CD1c-positive myeloid dendritic cell (primary cell): Measurements from ENCODE around the gene PRKG1.
"Not testable (repeated sequence)": the region's sequence is repeated elsewhere in the genome, so short reads cannot be mapped to it uniquely, and the experiment has no call there.

Source experiments
- DNase-seq: peaks from one replicate; pipeline ENCODE4 v3.0.0-alpha.2; 2016; ENCODE audit errors: extremely low spot score

PRKG1 gene

GRCh38 chr10:51649064-51649463, 574.8 kb downstream of the PRKG1 start:
- no peak for DNase-seq

DNA sequence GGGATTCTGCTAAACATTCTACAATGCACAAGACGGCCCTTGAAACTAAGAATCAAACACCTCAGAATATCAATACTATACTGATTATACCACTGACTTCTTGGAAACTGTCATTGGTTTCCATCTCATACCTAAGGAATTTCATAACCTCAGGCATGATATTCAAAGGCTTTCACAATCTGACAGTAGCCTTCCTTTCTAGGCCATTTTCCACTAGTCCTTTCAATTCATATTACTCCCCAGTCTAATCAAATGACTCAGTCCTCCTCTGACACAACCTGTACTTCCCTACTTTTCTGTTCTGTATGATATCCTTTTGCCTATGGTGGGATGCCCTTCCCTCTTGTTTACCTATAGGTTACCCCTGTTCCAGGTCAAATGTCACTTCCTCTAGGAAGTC, 576.8 kb downstream of the PRKG1 start:
- no peak for DNase-seq

DNA sequence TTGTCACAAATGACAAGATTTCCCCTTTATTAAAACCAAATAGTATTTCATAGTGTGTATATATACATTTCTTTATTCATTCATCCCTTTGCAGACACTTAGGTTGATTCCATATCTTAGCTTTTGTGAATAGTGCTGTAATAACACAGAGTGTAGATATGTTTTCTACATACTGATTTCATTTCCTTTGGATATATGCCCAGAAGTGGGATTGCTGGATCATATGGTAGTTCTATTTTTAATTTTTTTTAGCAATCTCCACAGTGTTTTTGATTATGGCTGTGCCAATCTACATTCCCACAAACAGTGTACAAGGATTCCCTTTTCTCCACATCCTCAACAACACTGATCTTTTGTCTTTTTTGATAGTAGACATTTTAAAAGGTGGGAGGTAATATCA, 578.7 kb downstream of the PRKG1 start:
- DNase-seq, result no peak

- DNase-seq, result no peak
Observed at GRCh38 chr10:51654918-51655317, 580.6 kb downstream of the PRKG1 start.

DNA sequence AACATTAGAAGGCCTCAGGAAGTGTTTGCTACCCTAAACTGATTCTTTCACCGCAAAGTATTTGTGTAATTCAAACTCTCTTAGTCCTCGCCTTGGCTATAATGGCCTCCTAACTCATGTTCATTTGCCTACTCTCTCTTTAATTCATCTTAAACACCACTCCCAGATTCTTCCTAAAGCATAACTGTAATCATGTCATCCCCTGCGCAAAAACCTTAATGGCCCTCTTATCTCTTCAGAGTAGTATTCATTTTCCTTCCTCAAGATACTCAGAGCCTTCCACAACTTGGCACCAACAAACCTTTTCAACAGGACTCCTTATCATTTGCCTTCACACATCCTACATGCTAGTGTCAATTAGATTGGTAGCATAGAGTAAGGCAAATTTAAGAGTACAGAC, 582.2 kb downstream of the PRKG1 start:
- no peak for DNase-seq

- DNase-seq, result no peak
Observed at GRCh38 chr10:51658000-51658399, 583.7 kb downstream of the PRKG1 start.

GRCh38 chr10:51659344-51659743, 585.1 kb downstream of the PRKG1 start:
- no peak for DNase-seq

DNA sequence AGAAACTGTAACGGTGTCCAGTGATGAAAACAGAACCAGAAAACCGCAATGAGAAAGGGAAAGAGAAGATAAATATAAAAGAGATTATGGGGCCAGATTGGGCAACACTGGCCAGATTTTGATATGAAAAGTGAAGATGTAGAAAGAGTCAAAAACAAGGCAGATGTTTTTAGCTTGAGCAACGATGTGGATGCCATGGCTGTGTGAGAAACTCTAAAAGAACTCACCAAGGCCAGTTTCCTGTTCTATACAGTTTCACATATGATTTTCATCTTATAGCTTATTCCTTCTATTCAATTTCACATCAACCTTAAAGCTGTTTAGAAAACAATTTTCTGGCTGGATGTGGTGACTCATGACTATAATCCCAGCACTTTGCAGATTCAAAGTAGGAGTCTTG, 588.8 kb downstream of the PRKG1 start:
- no peak for DNase-seq

- no peak for DNase-seq
Observed at GRCh38 chr10:51666456-51666855, 592.2 kb downstream of the PRKG1 start.

GRCh38 chr10:51667678-51668335, 593.5 kb downstream of the PRKG1 start:
- DNase-seq, result no peak

- no peak for DNase-seq
Observed at GRCh38 chr10:51668336-51668689, 594.0 kb downstream of the PRKG1 start.

GRCh38 chr10:51669041-51669440, 594.8 kb downstream of the PRKG1 start:
- no peak for DNase-seq

- DNase-seq, result no peak
Observed at GRCh38 chr10:51672039-51672535, 597.8 kb downstream of the PRKG1 start.

DNA sequence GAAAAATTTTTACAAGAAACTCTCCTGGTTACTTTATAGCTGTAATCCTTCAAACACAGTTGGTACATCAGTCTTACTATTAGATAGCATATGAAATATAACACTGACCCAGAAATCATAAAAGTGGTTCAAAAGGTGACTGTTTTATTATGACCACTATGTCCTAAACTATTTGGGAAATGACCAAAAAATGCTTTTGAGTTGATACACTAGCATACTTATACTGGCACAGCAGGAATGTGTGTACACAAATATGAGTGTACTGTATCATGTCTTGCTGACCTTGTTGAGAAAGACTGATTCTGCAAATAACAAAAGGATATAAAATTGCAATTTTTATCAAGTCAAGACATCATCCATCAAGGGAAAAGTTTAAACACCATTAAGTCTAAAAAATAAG, 600.8 kb downstream of the PRKG1 start:
- DNase-seq, result no peak

DNA sequence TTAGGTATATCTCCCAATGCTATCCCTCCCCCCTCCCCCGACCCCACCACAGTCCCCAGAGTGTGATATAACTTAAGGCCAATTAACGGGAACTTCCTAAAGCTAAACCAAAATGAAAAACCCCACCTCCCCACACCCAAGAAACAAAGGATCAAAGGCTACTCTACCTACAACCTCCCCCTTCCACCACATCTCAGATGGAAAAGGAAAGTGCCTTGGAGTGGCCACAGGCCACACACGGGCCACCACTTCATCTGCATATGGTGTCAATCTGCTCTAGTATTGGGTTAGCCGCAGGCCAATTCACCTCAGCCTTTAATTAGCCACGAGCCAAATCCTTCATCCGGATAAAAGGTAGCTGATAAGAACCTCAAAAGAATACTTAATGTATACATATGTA, 605.6 kb downstream of the PRKG1 start:
- no peak for DNase-seq

- DNase-seq, result no peak
Observed at GRCh38 chr10:51683031-51683691, 608.9 kb downstream of the PRKG1 start.

DNA sequence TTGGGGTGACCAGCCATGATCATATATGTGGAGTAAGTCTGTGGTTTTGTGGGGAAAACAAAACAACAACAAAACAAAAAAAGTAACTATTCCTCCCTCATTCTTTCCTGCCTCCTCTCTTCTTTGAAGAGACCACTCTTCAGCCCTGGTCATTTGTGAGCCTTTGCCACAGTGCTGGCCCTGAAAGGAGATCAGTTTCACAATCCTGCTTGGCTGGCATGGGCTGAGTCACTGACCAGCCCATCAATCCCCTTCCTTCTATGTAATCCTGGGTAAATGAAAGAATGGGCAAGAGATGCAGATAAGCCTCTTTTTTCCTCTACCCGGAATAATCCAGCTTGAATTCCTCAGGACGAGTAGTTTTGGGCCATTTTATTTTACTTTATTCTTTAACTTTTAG, 611.5 kb downstream of the PRKG1 start:
- no peak for DNase-seq

- no peak for DNase-seq
Observed at GRCh38 chr10:51687296-51687695, 613.0 kb downstream of the PRKG1 start.

- DNase-seq, result not testable (repeated sequence)
Observed at GRCh38 chr10:51688826-51689225, 614.5 kb downstream of the PRKG1 start.

- DNase-seq, result no peak
Observed at GRCh38 chr10:51689536-51689935, 615.2 kb downstream of the PRKG1 start.

DNA sequence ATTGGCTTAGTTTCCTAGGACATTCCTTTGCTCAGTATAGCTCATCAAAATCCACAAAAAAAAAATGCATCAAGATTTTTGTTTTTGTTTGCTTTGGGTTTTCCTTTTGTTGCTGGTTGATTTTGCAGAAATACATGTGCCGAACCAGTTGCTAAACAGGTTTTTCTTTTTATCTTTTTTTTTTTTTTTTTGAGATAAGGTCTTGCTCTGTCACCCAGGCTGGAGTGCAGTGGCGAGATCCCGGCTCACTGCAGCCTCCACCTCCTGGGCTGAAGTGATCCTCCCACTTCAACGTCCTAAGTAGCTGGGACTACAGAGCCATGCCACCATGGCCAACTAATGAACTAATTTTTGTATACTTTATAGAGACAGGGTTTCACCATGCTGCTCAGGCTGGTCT, 616.8 kb downstream of the PRKG1 start:
- no peak for DNase-seq

DNA sequence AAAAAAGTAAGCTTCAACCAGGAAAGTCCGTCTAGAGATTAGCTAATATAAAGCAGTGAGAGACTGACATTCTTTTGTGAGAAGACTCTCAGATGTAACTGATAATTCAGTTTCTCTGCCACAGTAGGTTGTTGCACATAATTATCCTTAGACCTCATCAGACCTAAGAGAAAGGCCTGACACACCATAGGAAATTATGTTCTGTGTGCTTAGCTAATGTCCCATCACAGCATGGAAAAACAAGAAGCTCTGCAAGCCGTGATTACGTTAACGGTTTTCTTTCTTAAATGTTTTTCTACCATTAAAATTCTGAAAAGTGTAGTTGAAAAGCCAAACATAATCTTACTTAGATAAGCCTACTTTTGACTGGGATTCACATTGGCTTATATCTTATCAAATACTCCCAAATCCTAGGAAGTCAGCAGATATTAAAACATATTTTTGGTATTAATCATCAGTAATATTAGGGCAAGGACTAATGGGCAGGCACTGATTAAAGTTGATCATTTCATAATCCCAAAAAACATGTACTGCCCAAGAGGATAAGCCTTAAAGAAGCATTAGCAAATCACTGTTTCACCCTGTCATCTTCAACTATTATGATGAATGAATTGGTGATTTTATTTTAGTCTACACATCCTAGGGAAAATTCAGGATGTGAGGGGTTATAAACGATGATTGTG, 619.9 kb downstream of the PRKG1 start:
- DNase-seq, result no peak

DNA sequence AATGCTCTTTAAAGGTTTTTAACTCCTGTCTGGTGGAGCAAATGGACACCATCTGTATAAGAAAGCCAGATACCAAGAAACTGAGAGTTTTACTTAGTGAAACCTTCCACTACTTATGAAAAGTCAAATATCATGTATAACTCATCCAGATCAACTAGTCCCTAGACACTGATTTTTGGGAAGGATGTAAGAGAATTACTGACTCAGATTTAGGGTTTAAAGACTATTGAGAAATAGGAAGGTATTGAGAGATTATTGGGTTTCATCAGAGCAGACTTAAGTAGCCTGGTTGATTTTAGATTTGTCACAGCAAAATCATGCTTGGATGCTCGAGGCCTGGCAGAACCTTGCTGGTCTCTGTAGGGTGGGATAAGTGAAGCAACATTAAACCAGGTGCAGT, 622.0 kb downstream of the PRKG1 start:
- no peak for DNase-seq
